ENCODE measurements around the gene PTGER4.
"Not testable (repeated sequence)": the region's sequence is repeated elsewhere in the genome, so short reads cannot be mapped to it uniquely, and the experiment has no call there.

Gene PTGER4

GRCh38 chr5:40705484-40705883 lies 25.8 kb downstream of the PTGER4 start:
- not testable (repeated sequence) for H3K27ac ChIP-seq (ENCODE audit: low read depth, low read length); H4K8ac ChIP-seq (ENCODE audit: low read depth, low read length); H3K23ac ChIP-seq (ENCODE audit: low read length); H3K9me3 ChIP-seq (ENCODE audit: insufficient read depth, low read depth, low read length); H2BK120ac ChIP-seq (ENCODE audit: insufficient read depth, low read length, poor library complexity); H3K9ac ChIP-seq (ENCODE audit: low read length); H4K12ac ChIP-seq (ENCODE audit: low read depth, low read length); H3K14ac ChIP-seq (ENCODE audit: low read length); H3K4me1 ChIP-seq (ENCODE audit: control insufficient read depth in 1 of 2, insufficient read depth in 2 of 2, low read length in 2 of 2); H3K4me3 ChIP-seq (ENCODE audit: low read depth, low read length); H3K4ac ChIP-seq (ENCODE audit: low read depth, low read length); H3K79me1 ChIP-seq (ENCODE audit: low read length); H3K36me3 ChIP-seq (ENCODE audit: control insufficient read depth in 1 of 2, insufficient read depth in 2 of 2, low read length in 2 of 2); H2BK5ac ChIP-seq (ENCODE audit: low read depth, low read length, poor library complexity); H3K18ac ChIP-seq (ENCODE audit: low read length); DNase-seq; H4K91ac ChIP-seq (ENCODE audit: low read depth, low read length); H2AFZ ChIP-seq (ENCODE audit: insufficient read depth, low read length, poor library complexity); H2BK12ac ChIP-seq (ENCODE audit: low read length); H3K79me2 ChIP-seq (ENCODE audit: control insufficient read depth, insufficient read depth, low read length, poor library complexity); H3K4me2 ChIP-seq (ENCODE audit: low read length); H2AK5ac ChIP-seq (ENCODE audit: low read length); H3K27me3 ChIP-seq (ENCODE audit: insufficient read depth, low read length)
- no CpG with 5 or more reads among the region's 1 CpG for WGBS (ENCODE audit: extremely low coverage, insufficient coverage, insufficient read length)

GRCh38 chr5:40710575-40710974 lies 30.9 kb downstream of the PTGER4 start:
- H3K9ac ChIP-seq (ENCODE audit: low read length); H3K14ac ChIP-seq (ENCODE audit: low read length); H3K4me1 ChIP-seq (ENCODE audit: control insufficient read depth in 1 of 2, insufficient read depth in 2 of 2, low read length in 2 of 2); H2AK5ac ChIP-seq (ENCODE audit: low read length); H3K79me2 ChIP-seq (ENCODE audit: control insufficient read depth, insufficient read depth, low read length, poor library complexity); H4K12ac ChIP-seq (ENCODE audit: low read depth, low read length); H3K36me3 ChIP-seq (ENCODE audit: control insufficient read depth in 1 of 2, insufficient read depth in 2 of 2, low read length in 2 of 2); H2BK12ac ChIP-seq (ENCODE audit: low read length); H3K23ac ChIP-seq (ENCODE audit: low read length); H3K4me3 ChIP-seq (ENCODE audit: low read depth, low read length); H3K18ac ChIP-seq (ENCODE audit: low read length); H3K27ac ChIP-seq (ENCODE audit: low read depth, low read length); H4K8ac ChIP-seq (ENCODE audit: low read depth, low read length); H3K4ac ChIP-seq (ENCODE audit: low read depth, low read length); H3K79me1 ChIP-seq (ENCODE audit: low read length); H3K9me3 ChIP-seq (ENCODE audit: insufficient read depth, low read depth, low read length); H3K4me2 ChIP-seq (ENCODE audit: low read length); H2AFZ ChIP-seq (ENCODE audit: insufficient read depth, low read length, poor library complexity); H2BK5ac ChIP-seq (ENCODE audit: low read depth, low read length, poor library complexity); H4K91ac ChIP-seq (ENCODE audit: low read depth, low read length); DNase-seq; H2BK120ac ChIP-seq (ENCODE audit: insufficient read depth, low read length, poor library complexity); H3K27me3 ChIP-seq (ENCODE audit: insufficient read depth, low read length): not testable (repeated sequence)

GRCh38 chr5:40714001-40714400 lies 34.3 kb downstream of the PTGER4 start:
- H3K27me3 ChIP-seq (ENCODE audit: insufficient read depth, low read length) = no peaks in the 10 kb centered on the region
- H3K4me3 ChIP-seq (ENCODE audit: low read depth, low read length) = no peak overlapping the region
- no peak overlapping the region for H2BK120ac ChIP-seq (ENCODE audit: insufficient read depth, low read length, poor library complexity)
- H3K79me1 ChIP-seq (ENCODE audit: low read length) = no peaks in the 10 kb centered on the region
- no peak overlapping the region for H3K14ac ChIP-seq (ENCODE audit: low read length)
- H2BK12ac ChIP-seq (ENCODE audit: low read length) = no peak overlapping the region
- H3K4ac ChIP-seq (ENCODE audit: low read depth, low read length) = no peak overlapping the region
- no peak overlapping the region for H3K9ac ChIP-seq (ENCODE audit: low read length)
- H4K8ac ChIP-seq (ENCODE audit: low read depth, low read length) = no peak overlapping the region
- H3K18ac ChIP-seq (ENCODE audit: low read length) = no peak overlapping the region
- no peak overlapping the region for H3K27ac ChIP-seq (ENCODE audit: low read depth, low read length)
- no peaks in the 10 kb centered on the region for H3K36me3 ChIP-seq (ENCODE audit: control insufficient read depth in 1 of 2, insufficient read depth in 2 of 2, low read length in 2 of 2)
- H3K4me1 ChIP-seq (ENCODE audit: control insufficient read depth in 1 of 2, insufficient read depth in 2 of 2, low read length in 2 of 2) = no peaks in the 10 kb centered on the region
- no peaks in the 10 kb centered on the region for H3K79me2 ChIP-seq (ENCODE audit: control insufficient read depth, insufficient read depth, low read length, poor library complexity)
- no peak overlapping the region for H3K23ac ChIP-seq (ENCODE audit: low read length)
- no peak overlapping the region for H2AK5ac ChIP-seq (ENCODE audit: low read length)
- no peak for DNase-seq
- H3K9me3 ChIP-seq (ENCODE audit: insufficient read depth, low read depth, low read length) = no peaks in the 10 kb centered on the region
- H4K91ac ChIP-seq (ENCODE audit: low read depth, low read length) = no peak overlapping the region
- H3K4me2 ChIP-seq (ENCODE audit: low read length) = no peak overlapping the region
- H4K12ac ChIP-seq (ENCODE audit: low read depth, low read length) = no peak overlapping the region
- H2BK5ac ChIP-seq (ENCODE audit: low read depth, low read length, poor library complexity) = no peak overlapping the region
- H2AFZ ChIP-seq (ENCODE audit: insufficient read depth, low read length, poor library complexity) = no peak overlapping the region

- Histone ChIP-seq H2BK5ac (ENCODE audit: low read depth, low read length, poor library complexity) (no peak overlapping the region), H3K4me3 (ENCODE audit: low read depth, low read length) (no peak overlapping the region), H3K18ac (ENCODE audit: low read length) (no peak overlapping the region), H3K4me1 (ENCODE audit: control insufficient read depth in 1 of 2, insufficient read depth in 2 of 2, low read length in 2 of 2) (no peaks in the 10 kb centered on the region), H3K27me3 (ENCODE audit: insufficient read depth, low read length) (no peaks in the 10 kb centered on the region), H3K4ac (ENCODE audit: low read depth, low read length) (no peak overlapping the region), H3K9ac (ENCODE audit: low read length) (no peak overlapping the region), H3K23ac (ENCODE audit: low read length) (no peak overlapping the region), H2BK12ac (ENCODE audit: low read length) (no peak overlapping the region), H3K27ac (ENCODE audit: low read depth, low read length) (no peak overlapping the region), H4K91ac (ENCODE audit: low read depth, low read length) (no peak overlapping the region), H4K8ac (ENCODE audit: low read depth, low read length) (no peak overlapping the region), H3K9me3 (ENCODE audit: insufficient read depth, low read depth, low read length) (no peaks in the 10 kb centered on the region), H3K79me2 (ENCODE audit: control insufficient read depth, insufficient read depth, low read length, poor library complexity) (no peaks in the 10 kb centered on the region), H2AK5ac (ENCODE audit: low read length) (no peak overlapping the region), H2AFZ (ENCODE audit: insufficient read depth, low read length, poor library complexity) (no peak overlapping the region), H4K12ac (ENCODE audit: low read depth, low read length) (no peak overlapping the region), H3K4me2 (ENCODE audit: low read length) (no peak overlapping the region), H3K14ac (ENCODE audit: low read length) (no peak overlapping the region), H2BK120ac (ENCODE audit: insufficient read depth, low read length, poor library complexity) (no peak overlapping the region), H3K36me3 (ENCODE audit: control insufficient read depth in 1 of 2, insufficient read depth in 2 of 2, low read length in 2 of 2) (no peaks in the 10 kb centered on the region), H3K79me1 (ENCODE audit: low read length) (no peaks in the 10 kb centered on the region)
- no CpG with 5 or more reads among the region's 2 CpGs for WGBS (ENCODE audit: extremely low coverage, insufficient coverage, insufficient read length)
- DNase-seq = no peak
These were observed 36.3 kb downstream of the PTGER4 start for GRCh38 chr5:40716000-40716399.

GRCh38 chr5:40716590-40716989 lies 36.9 kb downstream of the PTGER4 start:
- H3K4me2 ChIP-seq (ENCODE audit: low read length) = no peak overlapping the region
- no peaks in the 10 kb centered on the region for H3K79me2 ChIP-seq (ENCODE audit: control insufficient read depth, insufficient read depth, low read length, poor library complexity)
- H2BK120ac ChIP-seq (ENCODE audit: insufficient read depth, low read length, poor library complexity) = no peak overlapping the region
- H2BK12ac ChIP-seq (ENCODE audit: low read length) = no peak overlapping the region
- H3K9me3 ChIP-seq (ENCODE audit: insufficient read depth, low read depth, low read length) = no peaks in the 10 kb centered on the region
- H3K4me3 ChIP-seq (ENCODE audit: low read depth, low read length) = no peak overlapping the region
- H3K4me1 ChIP-seq (ENCODE audit: control insufficient read depth in 1 of 2, insufficient read depth in 2 of 2, low read length in 2 of 2) = no peaks in the 10 kb centered on the region
- no peak overlapping the region for H2AFZ ChIP-seq (ENCODE audit: insufficient read depth, low read length, poor library complexity)
- H3K36me3 ChIP-seq (ENCODE audit: control insufficient read depth in 1 of 2, insufficient read depth in 2 of 2, low read length in 2 of 2) = no peaks in the 10 kb centered on the region
- no peak overlapping the region for H2AK5ac ChIP-seq (ENCODE audit: low read length)
- no peaks in the 10 kb centered on the region for H3K79me1 ChIP-seq (ENCODE audit: low read length)
- H3K27me3 ChIP-seq (ENCODE audit: insufficient read depth, low read length) = no peaks in the 10 kb centered on the region
- WGBS (ENCODE audit: extremely low coverage, insufficient coverage, insufficient read length) = no CpG with 5 or more reads among the region's 2 CpGs
- no peak overlapping the region for H2BK5ac ChIP-seq (ENCODE audit: low read depth, low read length, poor library complexity)
- no peak overlapping the region for H3K14ac ChIP-seq (ENCODE audit: low read length)
- H4K91ac ChIP-seq (ENCODE audit: low read depth, low read length) = no peak overlapping the region
- no peak overlapping the region for H3K9ac ChIP-seq (ENCODE audit: low read length)
- H4K8ac ChIP-seq (ENCODE audit: low read depth, low read length) = no peak overlapping the region
- no peak overlapping the region for H3K4ac ChIP-seq (ENCODE audit: low read depth, low read length)
- no peak overlapping the region for H4K12ac ChIP-seq (ENCODE audit: low read depth, low read length)
- no peak overlapping the region for H3K18ac ChIP-seq (ENCODE audit: low read length)
- no peak overlapping the region for H3K23ac ChIP-seq (ENCODE audit: low read length)
- no peak overlapping the region for H3K27ac ChIP-seq (ENCODE audit: low read depth, low read length)
- no peak for DNase-seq

All from trophoblast cell (in vitro differentiated cells and primary cell).